G401 (cell line): ENCODE measurements around the gene ZNF385A. TPM values are rescaled to one million over a fixed set of nuclear protein-coding genes. Genes with fewer than 3 reads are reported as not detected.

Experiments used
- DNase-seq: peaks from one replicate; pipeline ENCODE4 v3.0.0-alpha.2; 2015; ENCODE audit warnings: low spot score
- in situ Hi-C: cut with HindIII; loops from 2 replicates; pipeline ENCODE4 v1.10.0; 2016; ENCODE audit warnings: low sequenced_read_pairs, mixed read lengths
- total RNA-seq: library from RNA; depleted of rRNA; stranded (reverse); fragments of >200 nt; shearing (Covaris generic); gene quantifications from 2 replicates; pipeline ENCODE4 v1.2.3, GENCODE V29; 2014; rRNA removed

The ZNF385A gene
- 6.0 and 8.6 TPM in 2 replicates for total RNA-seq

DNA sequence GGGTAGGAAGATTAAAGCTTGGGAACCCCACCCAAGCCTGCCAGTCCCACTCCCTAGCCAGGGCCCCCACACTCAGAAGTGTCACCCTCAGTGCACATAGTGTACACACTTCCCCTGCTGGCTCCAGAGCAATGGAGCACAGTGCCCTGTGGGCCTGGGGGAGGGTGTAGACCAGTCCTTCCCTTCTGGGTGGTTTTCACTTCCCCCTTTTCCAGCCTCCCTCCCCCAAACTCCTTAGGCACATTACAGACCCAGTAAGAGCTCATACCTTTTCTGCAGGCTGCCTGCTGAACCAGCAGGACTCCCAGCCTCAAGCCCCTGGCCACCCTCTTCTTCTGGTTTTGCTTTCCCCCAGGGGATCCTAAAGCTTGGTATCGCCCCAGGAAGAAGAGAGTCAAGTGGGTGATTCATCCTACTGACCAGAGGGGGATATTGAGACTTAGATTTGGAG, at the start of gene ZNF385A:
TSS of gene ZNF385A (minus strand) at position 143 of the 451 bp plus-strand sequence. CDS start 219 bp downstream, outside the sequence.
- DNase-seq, result no peak
- in situ Hi-C loops, result no loop called here

DNA sequence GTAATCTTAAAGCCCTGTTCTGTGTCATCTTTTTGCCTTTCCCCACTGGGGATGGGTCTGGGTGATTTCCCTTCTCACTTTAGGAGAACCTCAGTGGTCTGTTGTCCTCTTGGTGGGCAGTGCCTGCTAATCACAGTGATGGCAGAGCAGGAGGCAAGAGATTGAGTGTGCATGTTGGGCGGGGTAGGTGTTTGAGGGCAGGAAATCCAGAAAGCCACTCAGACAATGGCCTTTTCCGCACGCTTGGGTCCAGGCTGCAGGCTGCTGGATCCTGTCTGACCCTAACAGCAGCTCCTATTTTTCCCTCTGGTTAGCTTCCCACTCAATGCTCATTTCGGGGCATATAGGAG, 48.3 kb upstream of the ZNF385A start:
- in situ Hi-C loops, result no loop called here
- no peak for DNase-seq

- DNase-seq, result no peak
These were observed 47.6 kb upstream of the ZNF385A start for GRCh38 chr12:54431911-54432814.

GRCh38 chr12:54430471-54431069, 46.0 kb upstream of the ZNF385A start:
- DNase-seq, result no peak
- in situ Hi-C loops, result no loop called here

More at GRCh38 chr12:54431911-54432814, 47.6 kb upstream of the ZNF385A start:
- in situ Hi-C loops, result no loop called here

DNA sequence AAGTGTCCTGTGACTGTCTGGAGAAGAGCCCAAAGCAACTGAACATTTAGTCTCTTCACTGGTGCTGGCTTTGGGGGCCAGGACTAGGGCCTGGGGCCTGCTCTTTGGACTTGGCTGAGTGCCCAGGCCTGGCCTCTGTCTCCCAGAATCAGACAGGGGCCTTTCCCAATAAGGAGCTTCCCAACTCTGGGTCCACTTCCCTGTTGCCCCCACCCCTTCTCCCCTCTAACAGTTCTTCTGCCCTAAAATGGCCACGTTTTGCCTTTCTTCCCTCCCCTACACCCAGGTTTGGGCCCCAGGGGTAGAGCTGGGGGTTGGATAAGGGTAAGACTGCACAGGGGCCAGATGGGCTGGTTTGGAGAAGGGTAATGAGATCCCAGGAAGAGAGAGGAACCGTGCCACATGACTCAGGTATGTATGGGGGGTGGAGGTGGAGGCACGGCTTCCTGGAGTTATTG, 44.5 kb upstream of the ZNF385A start:
- DNase-seq, result no peak
- in situ Hi-C loops, result no loop called here

- DNase-seq, result peak; percentile 23
- in situ Hi-C loops, result no loop called here
These were observed 43.8 kb upstream of the ZNF385A start for GRCh38 chr12:54428050-54429013.

- in situ Hi-C loops, result no loop called here
- no peak for DNase-seq
These were observed 42.6 kb upstream of the ZNF385A start for GRCh38 chr12:54427106-54427505.

DNA sequence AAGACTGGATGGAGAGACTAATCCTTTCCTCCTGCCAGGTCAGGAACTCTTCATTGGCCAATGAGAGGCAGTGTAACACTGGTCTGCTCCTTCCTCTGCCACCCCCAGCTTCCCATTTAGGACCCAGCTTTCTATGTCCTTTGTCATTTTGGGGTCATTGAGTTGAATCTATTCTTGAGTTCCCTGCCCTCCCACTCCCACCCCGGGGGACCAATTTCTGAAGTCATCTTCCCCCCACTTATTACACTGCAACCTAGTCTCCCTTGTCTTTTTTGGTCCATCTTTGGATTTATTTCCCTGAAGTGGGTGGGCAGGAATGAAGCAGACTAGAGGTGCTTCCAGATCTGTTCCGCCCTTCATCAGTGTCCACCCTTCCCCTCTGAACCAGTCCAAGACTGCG, 42.2 kb upstream of the ZNF385A start:
- DNase-seq, result no peak
- in situ Hi-C loops, result no loop called here

GRCh38 chr12:54425702-54426101, 41.2 kb upstream of the ZNF385A start:
- no peak for DNase-seq
- in situ Hi-C loops, result no loop called here

GRCh38 chr12:54424224-54424623, 39.7 kb upstream of the ZNF385A start:
- no peak for DNase-seq
- in situ Hi-C loops, result no loop called here

DNA sequence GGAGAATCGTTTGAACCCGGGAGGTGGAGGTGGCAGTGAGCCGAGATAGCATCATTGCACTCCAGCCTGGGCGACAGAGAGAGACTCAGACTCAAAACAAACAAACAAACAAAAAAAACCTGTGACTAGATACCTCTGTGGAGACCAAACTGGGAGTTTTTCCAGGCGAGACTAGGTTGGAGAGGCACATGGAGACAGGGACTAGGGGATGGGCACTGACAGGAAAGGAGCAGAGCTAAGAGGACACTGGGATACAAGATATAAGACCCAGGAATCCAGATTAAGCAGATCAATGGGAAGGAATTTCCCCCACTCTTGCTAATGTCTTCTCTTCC, 39.2 kb upstream of the ZNF385A start:
- in situ Hi-C loops, result no loop called here

DNA sequence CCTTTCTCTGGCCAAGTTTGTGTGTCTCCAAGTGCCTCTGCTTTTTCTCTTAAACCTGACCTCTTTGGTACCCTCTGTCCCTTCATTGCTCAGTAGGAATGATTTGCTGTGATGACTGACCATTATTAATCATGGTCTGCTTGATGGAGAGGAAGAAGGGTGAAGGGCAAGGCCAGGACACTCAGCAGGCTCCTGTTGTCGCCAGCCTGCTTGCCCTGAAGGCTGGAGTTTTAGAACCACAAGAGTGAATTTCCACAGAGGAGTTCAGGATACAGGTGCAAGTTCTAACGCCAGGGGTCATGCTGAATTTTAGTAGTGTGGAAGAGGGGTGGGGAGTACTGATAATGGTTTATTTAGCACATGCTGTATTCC, 37.3 kb upstream of the ZNF385A start:
- in situ Hi-C loops, result no loop called here
- DNase-seq, result no peak

More for the DNA sequence above, 39.2 kb upstream of the ZNF385A start:
- DNase-seq, result no peak

DNA sequence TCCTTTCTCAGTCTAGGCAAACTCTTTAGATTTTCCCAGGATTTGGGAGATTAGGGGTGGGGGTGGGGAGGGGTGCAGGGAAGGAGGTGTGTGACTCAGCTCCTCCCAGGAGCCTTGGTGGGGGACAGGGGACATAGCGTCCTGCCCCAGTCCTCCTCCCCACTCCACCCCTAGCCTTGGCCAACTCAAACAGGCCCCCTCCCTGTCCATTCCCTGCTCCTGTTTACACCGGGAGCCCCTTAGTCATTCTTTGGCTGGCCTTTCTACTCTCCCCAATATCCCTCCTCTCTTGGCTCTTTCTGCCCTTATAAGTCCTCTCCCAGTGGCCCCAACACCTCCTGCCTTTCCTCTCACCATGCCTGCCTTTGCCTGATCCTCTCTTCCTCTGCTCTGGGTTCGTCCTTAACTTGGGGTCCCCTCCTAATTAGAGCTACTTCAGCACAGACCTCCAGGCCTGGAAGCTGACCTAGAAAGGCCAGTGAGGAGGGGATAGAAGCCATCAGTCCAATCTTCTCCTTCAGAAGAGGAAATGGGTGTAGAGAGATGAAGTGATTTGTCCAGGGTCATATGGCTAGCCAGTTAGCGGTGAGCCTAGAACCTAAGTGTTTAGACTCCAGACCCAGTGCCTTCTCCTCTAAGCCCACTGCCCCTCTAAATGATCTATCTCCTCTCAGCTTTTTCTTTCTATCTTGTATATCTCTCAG, 36.8 kb upstream of the ZNF385A start:
- in situ Hi-C loops, result no loop called here
- DNase-seq, result no peak

- no peak for DNase-seq
These were observed 36.2 kb upstream of the ZNF385A start for GRCh38 chr12:54420766-54421144.

GRCh38 chr12:54419088-54419887, 34.8 kb upstream of the ZNF385A start, which contains the start of gene ITGA5:
Gene ITGA5 (minus strand): TSS chr12:54419266. CDS start chr12:54419198, 68 bp downstream.
- no peak for DNase-seq
- in situ Hi-C loops, result no loop called here

More at GRCh38 chr12:54420766-54421144, 36.2 kb upstream of the ZNF385A start:
- in situ Hi-C loops, result no loop called here

DNA sequence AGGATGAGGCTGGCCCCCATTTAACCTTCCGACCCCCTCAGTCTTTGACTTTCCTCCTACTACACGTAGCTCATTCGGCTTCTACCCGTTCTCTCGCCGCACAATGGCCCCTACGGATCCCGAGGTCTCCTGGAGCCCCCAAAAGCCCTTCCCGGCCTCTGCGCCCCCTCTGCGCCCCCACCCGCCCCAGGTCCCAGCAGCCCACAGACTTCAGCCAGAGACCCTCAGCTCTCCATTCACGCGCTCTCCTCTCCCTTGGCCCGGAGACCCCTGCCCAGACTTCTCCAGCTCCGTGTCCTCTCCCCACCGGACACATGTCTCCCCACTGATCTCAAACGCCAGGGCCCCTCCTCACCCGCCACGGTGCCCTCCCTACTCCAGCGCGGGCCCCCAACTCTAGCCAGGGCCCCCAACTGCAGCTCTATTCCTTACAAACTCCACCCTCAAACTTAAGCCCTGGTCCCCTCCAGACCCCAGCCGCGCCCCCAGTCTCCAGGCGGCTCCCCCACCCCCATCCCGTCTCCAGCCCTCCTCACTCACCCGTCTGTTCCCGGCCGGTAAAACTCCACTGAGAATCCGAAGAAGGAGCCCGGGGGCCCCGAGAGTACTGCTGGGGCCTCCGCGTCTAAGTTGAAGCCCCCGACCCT, 34.0 kb upstream of the ZNF385A start:
- in situ Hi-C loops, result no loop called here

GRCh38 chr12:54417712-54418440, 33.3 kb upstream of the ZNF385A start:
- DNase-seq, result no peak
- in situ Hi-C loops, result no loop called here

More for the DNA sequence above, 34.0 kb upstream of the ZNF385A start:
- no peak for DNase-seq
